ENCODE measurements around the gene PBXIP1.
"Not testable (repeated sequence)": the region's sequence is repeated elsewhere in the genome, so short reads cannot be mapped to it uniquely, and the experiment has no call there.

The PBXIP1 gene

GRCh38 chr1:154931940-154932487 is 23.9 kb downstream of the PBXIP1 start:
- Histone ChIP-seq H3K27ac (ENCODE audit: low read depth, low read length) (no peak overlapping the region), H3K36me3 (ENCODE audit: control insufficient read depth, insufficient read depth, low read length) (peaks cover 8% of the 10 kb centered on the region), H3K9me3 (ENCODE audit: control insufficient read depth, insufficient read depth, low read length) (no peaks in the 10 kb centered on the region), H3K27me3 (ENCODE audit: control insufficient read depth, insufficient read depth, low read length) (no peaks in the 10 kb centered on the region), H3K4me3 (ENCODE audit: low read depth, low read length) (no peak overlapping the region), H3K9ac (ENCODE audit: low read depth, low read length) (no peak overlapping the region), H3K4me1 (ENCODE audit: control insufficient read depth, insufficient read depth, low read length) (no peaks in the 10 kb centered on the region)

GRCh38 chr1:154926201-154926600 is 29.7 kb downstream of the PBXIP1 start:
- peaks cover 35% of the 10 kb centered on the region for H3K36me3 ChIP-seq (ENCODE audit: control insufficient read depth, insufficient read depth, low read length)
- H3K9me3 ChIP-seq (ENCODE audit: control insufficient read depth, insufficient read depth, low read length) = no peaks in the 10 kb centered on the region
- H3K27me3 ChIP-seq (ENCODE audit: control insufficient read depth, insufficient read depth, low read length) = no peaks in the 10 kb centered on the region
- H3K4me3 ChIP-seq (ENCODE audit: low read depth, low read length) = no peak overlapping the region
- no peaks in the 10 kb centered on the region for H3K4me1 ChIP-seq (ENCODE audit: control insufficient read depth, insufficient read depth, low read length)
- no peak overlapping the region for H3K27ac ChIP-seq (ENCODE audit: low read depth, low read length)
- H3K9ac ChIP-seq (ENCODE audit: low read depth, low read length) = no peak overlapping the region

- Histone ChIP-seq H3K4me3 (ENCODE audit: low read depth, low read length) (no peak overlapping the region), H3K9me3 (ENCODE audit: control insufficient read depth, insufficient read depth, low read length) (no peaks in the 10 kb centered on the region), H3K9ac (ENCODE audit: low read depth, low read length) (no peak overlapping the region), H3K27ac (ENCODE audit: low read depth, low read length) (no peak overlapping the region), H3K27me3 (ENCODE audit: control insufficient read depth, insufficient read depth, low read length) (no peaks in the 10 kb centered on the region), H3K4me1 (ENCODE audit: control insufficient read depth, insufficient read depth, low read length) (no peaks in the 10 kb centered on the region), H3K36me3 (ENCODE audit: control insufficient read depth, insufficient read depth, low read length) (peaks cover 35% of the 10 kb centered on the region)
Measured at GRCh38 chr1:154925335-154926170, 30.3 kb downstream of the PBXIP1 start.

GRCh38 chr1:154923695-154924094 is 32.2 kb downstream of the PBXIP1 start:
- H3K36me3 ChIP-seq (ENCODE audit: control insufficient read depth, insufficient read depth, low read length) = peaks cover 33% of the 10 kb centered on the region
- no peaks in the 10 kb centered on the region for H3K27me3 ChIP-seq (ENCODE audit: control insufficient read depth, insufficient read depth, low read length)
- H3K27ac ChIP-seq (ENCODE audit: low read depth, low read length) = no peak overlapping the region
- no peaks in the 10 kb centered on the region for H3K9me3 ChIP-seq (ENCODE audit: control insufficient read depth, insufficient read depth, low read length)
- no peak overlapping the region for H3K9ac ChIP-seq (ENCODE audit: low read depth, low read length)
- no peaks in the 10 kb centered on the region for H3K4me1 ChIP-seq (ENCODE audit: control insufficient read depth, insufficient read depth, low read length)
- H3K4me3 ChIP-seq (ENCODE audit: low read depth, low read length) = no peak overlapping the region

GRCh38 chr1:154913273-154913672 is 42.6 kb downstream of the PBXIP1 start:
- H3K36me3 ChIP-seq (ENCODE audit: control insufficient read depth, insufficient read depth, low read length) = no peaks in the 10 kb centered on the region
- no peaks in the 10 kb centered on the region for H3K4me1 ChIP-seq (ENCODE audit: control insufficient read depth, insufficient read depth, low read length)
- no peak overlapping the region for H3K9ac ChIP-seq (ENCODE audit: low read depth, low read length)
- no peaks in the 10 kb centered on the region; the same call in 1 of the 2 replicates for H3K27me3 ChIP-seq (ENCODE audit: control insufficient read depth, insufficient read depth, low read length)
- peaks cover under 1% of the 10 kb centered on the region; the same call in 1 of the 2 replicates for H3K9me3 ChIP-seq (ENCODE audit: control insufficient read depth, insufficient read depth, low read length)
- no peak overlapping the region for H3K4me3 ChIP-seq (ENCODE audit: low read depth, low read length)
- no peak overlapping the region for H3K27ac ChIP-seq (ENCODE audit: low read depth, low read length)

- no peak overlapping the region for H3K27ac ChIP-seq (ENCODE audit: low read depth, low read length)
- no peaks in the 10 kb centered on the region for H3K36me3 ChIP-seq (ENCODE audit: control insufficient read depth, insufficient read depth, low read length)
- no peak overlapping the region for H3K4me3 ChIP-seq (ENCODE audit: low read depth, low read length)
- H3K27me3 ChIP-seq (ENCODE audit: control insufficient read depth, insufficient read depth, low read length) = no peaks in the 10 kb centered on the region; the same call in 1 of the 2 replicates
- peaks cover 6% of the 10 kb centered on the region; the same call in 1 of the 2 replicates for H3K9me3 ChIP-seq (ENCODE audit: control insufficient read depth, insufficient read depth, low read length)
- H3K9ac ChIP-seq (ENCODE audit: low read depth, low read length) = no peak overlapping the region
- H3K4me1 ChIP-seq (ENCODE audit: control insufficient read depth, insufficient read depth, low read length) = no peaks in the 10 kb centered on the region
Measured at GRCh38 chr1:154912755-154913154, 43.1 kb downstream of the PBXIP1 start.

GRCh38 chr1:154911691-154912550 is 44.0 kb downstream of the PBXIP1 start:
- H3K4me3 ChIP-seq (ENCODE audit: low read depth, low read length) = no peak overlapping the region
- no peaks in the 10 kb centered on the region for H3K4me1 ChIP-seq (ENCODE audit: control insufficient read depth, insufficient read depth, low read length)
- no peak overlapping the region for H3K9ac ChIP-seq (ENCODE audit: low read depth, low read length)
- H3K9me3 ChIP-seq (ENCODE audit: control insufficient read depth, insufficient read depth, low read length) = peaks cover 6% of the 10 kb centered on the region; the same call in 1 of the 2 replicates
- no peak overlapping the region for H3K27ac ChIP-seq (ENCODE audit: low read depth, low read length)
- no peaks in the 10 kb centered on the region for H3K36me3 ChIP-seq (ENCODE audit: control insufficient read depth, insufficient read depth, low read length)
- no peaks in the 10 kb centered on the region; the same call in 1 of the 2 replicates for H3K27me3 ChIP-seq (ENCODE audit: control insufficient read depth, insufficient read depth, low read length)

GRCh38 chr1:154910851-154911250 is 45.0 kb downstream of the PBXIP1 start:
- Histone ChIP-seq H3K9ac (ENCODE audit: low read depth, low read length) (no peak overlapping the region), H3K27me3 (ENCODE audit: control insufficient read depth, insufficient read depth, low read length) (no peaks in the 10 kb centered on the region; the same call in 1 of the 2 replicates), H3K36me3 (ENCODE audit: control insufficient read depth, insufficient read depth, low read length) (no peaks in the 10 kb centered on the region), H3K4me3 (ENCODE audit: low read depth, low read length) (no peak overlapping the region), H3K4me1 (ENCODE audit: control insufficient read depth, insufficient read depth, low read length) (no peaks in the 10 kb centered on the region), H3K27ac (ENCODE audit: low read depth, low read length) (no peak overlapping the region), H3K9me3 (ENCODE audit: control insufficient read depth, insufficient read depth, low read length) (peaks cover 6% of the 10 kb centered on the region; the same call in 1 of the 2 replicates)

- Histone ChIP-seq H3K9me3 (ENCODE audit: control insufficient read depth, insufficient read depth, low read length) (peaks cover 6% of the 10 kb centered on the region; the same call in 1 of the 2 replicates), H3K36me3 (ENCODE audit: control insufficient read depth, insufficient read depth, low read length) (no peaks in the 10 kb centered on the region), H3K27ac (ENCODE audit: low read depth, low read length) (no peak overlapping the region), H3K4me1 (ENCODE audit: control insufficient read depth, insufficient read depth, low read length) (no peaks in the 10 kb centered on the region), H3K27me3 (ENCODE audit: control insufficient read depth, insufficient read depth, low read length) (no peaks in the 10 kb centered on the region; the same call in 1 of the 2 replicates), H3K4me3 (ENCODE audit: low read depth, low read length) (no peak overlapping the region), H3K9ac (ENCODE audit: low read depth, low read length) (no peak overlapping the region)
Measured at GRCh38 chr1:154908937-154909336, 47.0 kb downstream of the PBXIP1 start.

GRCh38 chr1:154908129-154908528 is 47.8 kb downstream of the PBXIP1 start:
- not testable (repeated sequence) for H3K27ac ChIP-seq (ENCODE audit: low read depth, low read length); H3K27me3 ChIP-seq (ENCODE audit: control insufficient read depth, insufficient read depth, low read length); H3K9me3 ChIP-seq (ENCODE audit: control insufficient read depth, insufficient read depth, low read length); H3K36me3 ChIP-seq (ENCODE audit: control insufficient read depth, insufficient read depth, low read length); H3K4me3 ChIP-seq (ENCODE audit: low read depth, low read length); H3K9ac ChIP-seq (ENCODE audit: low read depth, low read length); H3K4me1 ChIP-seq (ENCODE audit: control insufficient read depth, insufficient read depth, low read length)

All from HUES48 (cell line).